Erythroblast (primary cell): ENCODE results near the gene HLCS.

Source experiments
- DNase-seq, 2 experiments: peaks; one replicate each; lab custom pipeline; 2025; lab: John Stamatoyannopoulos, UW
- GATA1 ChIP-seq: IDR thresholded peaks from 2 replicates; pipeline ENCODE4 v1.6.1; 2011; ENCODE audit warnings: low read depth, mild to moderate bottlenecking, control low read depth, low read length, moderate library complexity
- POLR2A ChIP-seq: IDR thresholded peaks from 2 replicates; pipeline ENCODE4 v1.6.1; 2011; ENCODE audit warnings: mild to moderate bottlenecking, low read length

Gene HLCS

DNA sequence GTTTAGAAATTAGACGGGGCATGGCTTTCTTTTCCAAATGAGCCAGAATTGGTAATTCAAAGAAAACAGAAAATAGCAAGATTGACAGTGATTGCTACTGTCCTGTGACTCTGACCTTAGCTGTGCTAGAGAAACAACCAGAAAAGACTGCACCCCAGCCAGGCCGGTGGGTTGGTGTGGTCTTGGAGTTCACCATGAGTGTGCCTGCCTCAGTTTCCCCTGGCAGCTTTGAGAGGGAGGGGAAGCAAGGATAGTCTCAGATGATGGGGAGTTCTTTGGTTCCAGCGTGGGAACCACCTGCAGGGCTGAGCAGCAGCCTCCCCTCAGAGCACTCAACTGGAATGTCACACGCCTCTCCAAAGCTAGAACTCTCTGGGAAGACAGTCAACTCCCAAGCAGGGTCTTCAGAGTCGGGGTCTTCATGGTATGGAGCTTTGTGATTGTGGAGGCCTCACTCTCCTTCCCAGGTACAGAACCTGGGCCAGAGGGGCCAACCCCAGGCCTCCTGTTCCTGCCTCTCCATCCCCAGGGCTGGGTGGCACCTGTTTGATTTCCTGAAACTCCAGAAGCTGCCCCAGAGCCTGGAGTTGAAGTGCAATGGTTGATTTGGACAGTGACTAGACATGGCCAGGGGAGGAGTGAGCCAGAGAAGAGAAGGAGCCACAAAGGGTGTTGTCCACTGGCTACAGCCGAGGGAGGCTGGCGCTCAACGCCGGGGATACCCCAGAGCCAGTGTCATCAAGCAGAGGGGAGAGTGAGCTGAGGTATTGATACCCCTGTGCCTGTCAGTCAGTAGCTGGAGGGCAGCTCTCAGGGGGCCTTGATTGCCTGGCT is 231.9 kb downstream of the HLCS start:
- no peak for DNase-seq
- no peak for TF ChIP-seq POLR2A
- TF ChIP-seq GATA1: no peak

DNA sequence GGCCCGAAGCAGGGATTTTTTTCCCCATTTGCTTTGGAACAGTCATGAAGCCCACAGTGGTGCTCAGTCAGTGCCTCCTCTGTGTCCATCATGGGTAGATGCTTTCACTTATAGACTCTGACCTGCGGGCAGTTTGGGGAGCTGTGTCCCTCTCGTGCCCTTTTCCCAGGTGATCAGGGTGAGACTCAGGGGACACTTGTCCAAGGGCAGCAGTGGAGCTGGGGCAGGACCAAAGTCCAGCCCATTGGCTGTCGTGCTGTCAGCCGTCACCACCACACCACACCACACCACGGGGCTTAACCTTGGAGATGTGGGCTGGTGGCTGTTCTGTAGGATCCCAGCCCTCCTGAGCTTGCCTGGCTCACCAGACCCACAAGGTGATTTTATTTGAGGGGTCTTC is 232.6 kb downstream of the HLCS start:
- no peak for DNase-seq
- TF ChIP-seq POLR2A: no peak
- TF ChIP-seq GATA1: no peak

DNA sequence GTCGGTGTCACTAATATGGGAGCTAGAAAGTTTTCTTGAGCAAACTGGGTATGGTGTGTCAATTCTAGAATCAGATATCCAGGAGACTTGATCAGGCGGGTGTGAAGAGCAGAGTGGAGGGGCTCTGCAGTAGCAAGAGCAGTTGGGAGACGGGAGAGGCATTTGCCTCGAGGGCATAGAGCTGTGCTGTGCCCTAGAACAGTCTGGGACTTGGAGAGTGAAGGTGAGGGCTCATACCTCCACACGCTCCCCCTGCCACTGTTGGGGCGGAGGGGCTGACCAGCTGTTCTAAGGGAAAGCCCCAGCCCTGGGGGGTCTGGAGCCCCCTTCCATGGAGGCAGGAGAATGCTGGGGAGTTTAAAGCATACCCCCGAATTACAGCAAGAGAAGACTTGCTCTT is 233.7 kb downstream of the HLCS start:
- TF ChIP-seq POLR2A: no peak
- TF ChIP-seq GATA1: no peak
- no peak for DNase-seq

DNA sequence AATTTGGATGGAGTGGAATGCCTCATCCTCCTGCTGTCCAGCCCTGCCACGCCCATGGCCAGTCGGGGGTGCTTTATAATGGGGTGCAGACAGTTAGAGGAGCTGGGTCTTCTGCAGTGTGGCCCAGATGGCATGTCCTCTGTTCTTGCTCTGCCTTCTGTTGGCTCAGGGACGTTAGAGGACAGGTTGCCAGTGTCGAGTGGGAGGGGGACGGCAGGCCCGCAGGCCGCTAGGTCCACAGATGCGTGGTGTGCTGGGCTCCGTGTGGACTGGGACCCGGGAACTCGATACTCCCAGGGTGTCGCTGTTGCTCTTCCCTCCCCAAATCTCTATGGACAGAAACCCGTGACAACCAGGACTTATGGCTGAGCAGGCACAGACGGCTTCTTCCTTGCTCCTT is 234.3 kb downstream of the HLCS start:
- DNase-seq: no peak
- TF ChIP-seq POLR2A (no peak), GATA1 (no peak)

DNA sequence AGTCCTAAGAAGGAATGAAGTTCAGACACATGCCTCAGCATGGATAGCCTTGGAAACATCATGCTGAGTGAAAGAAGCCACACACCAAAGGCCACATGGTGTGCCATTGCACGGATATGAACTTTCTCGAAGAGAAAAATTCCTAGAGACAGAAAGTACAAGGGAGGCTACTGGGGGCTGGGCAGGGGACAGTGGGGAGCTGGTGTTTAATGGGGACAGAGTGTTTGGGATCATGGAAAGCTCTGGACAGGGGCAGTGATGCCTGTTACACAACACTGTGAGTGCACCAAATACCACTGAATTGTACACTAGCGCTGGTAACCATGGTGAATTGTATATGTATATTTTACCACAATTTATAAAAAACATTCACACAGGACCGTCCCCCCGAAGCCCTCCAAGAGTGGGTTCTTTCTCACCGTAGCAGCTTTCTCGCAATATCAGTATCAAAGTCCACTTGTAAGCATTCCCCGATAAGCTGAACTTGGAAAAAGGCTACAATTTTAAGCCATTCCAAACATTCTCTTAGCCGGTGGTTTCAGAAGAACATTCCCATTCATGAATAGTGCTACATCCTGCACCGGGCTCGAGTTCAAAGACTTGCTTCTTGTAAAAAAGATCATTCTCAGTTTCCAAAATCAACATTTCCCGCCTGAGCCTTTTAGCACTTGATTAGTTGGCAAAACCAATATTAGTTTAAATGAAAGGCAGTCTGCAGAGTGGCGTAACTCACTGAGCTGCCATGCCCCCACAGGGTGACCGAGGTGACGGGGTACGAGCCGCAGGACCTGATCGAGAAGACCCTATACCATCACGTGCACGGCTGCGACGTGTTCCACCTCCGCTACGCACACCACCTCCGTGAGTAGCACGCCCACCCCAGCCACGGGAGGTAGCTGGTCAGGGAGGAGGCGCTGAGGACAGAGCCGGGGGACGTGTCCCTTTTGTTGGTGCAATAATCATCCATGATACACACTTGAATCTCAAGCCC is 235.9 kb downstream of the HLCS start:
- DNase-seq: no peak
- TF ChIP-seq POLR2A: no peak
- TF ChIP-seq GATA1: no peak

DNA sequence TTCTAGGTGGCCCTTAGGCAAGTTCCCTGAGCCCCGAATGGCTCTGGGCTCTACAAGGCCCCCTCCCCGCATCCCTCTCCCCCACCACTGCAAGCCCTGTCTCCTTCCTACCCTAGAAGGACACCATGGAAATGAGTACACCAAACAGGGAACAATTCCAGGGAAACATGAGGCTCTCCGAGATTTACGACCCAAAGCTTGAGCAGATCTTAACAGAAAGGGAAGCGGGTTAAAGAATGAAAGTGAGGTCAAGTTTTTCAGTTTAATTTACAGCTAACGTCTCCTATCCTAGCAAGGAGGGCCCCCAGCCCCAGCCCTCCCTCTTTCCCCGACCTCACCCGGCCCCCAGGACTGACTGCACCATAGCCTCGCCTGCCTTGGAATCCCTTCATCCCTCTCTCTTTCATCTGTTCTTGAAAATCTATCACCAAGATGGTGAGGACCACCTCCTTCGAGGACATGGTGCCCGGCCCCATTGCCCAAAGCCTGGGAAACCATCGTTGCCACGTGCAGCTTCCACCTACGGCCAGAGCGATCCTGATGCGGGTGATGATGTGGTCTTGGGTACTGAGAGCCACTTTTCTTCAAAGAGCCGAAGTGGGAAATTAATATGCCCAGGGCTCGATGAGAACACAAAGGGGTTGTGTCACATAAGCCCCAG is 237.0 kb downstream of the HLCS start:
- no peak for DNase-seq
- TF ChIP-seq GATA1: no peak
- TF ChIP-seq POLR2A: no peak

DNA sequence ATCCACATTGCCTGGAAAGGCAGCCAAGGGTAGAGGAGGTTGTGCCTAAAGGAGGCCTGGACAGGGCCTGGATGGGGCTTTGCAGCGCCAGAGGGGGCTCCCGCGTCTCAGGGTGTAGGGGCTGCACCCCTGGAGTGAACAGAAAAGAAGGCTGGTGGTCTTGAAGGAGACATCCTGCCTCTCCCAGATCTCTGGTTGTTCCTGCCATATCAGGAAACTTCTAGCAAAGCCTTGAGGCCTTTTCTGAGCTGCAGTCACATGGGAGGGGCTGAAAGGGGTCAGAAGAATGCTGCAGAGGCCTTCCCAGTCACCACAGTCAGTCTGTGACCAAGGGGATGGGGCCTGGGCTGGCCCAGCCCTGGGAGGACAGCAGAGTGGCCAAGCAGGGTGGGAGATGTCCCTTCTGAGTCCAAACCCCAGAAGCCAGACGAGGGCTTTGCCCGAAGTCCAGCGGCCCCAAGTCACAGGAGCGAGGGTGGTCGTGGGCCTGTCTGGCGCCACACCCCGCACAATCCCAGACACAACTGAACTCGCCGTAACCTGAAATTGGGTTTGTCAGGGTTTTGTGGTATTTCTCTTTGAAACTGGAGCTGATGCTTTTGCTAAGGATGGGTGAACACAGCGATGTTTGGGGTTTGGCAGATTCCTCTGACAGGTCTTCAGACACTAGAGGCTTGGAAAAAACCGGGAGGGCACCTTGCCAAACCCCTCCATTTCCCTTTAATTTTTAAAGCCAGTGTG is 237.9 kb downstream of the HLCS start:
- TF ChIP-seq POLR2A (no peak), GATA1 (no peak)
- no peak for DNase-seq

DNA sequence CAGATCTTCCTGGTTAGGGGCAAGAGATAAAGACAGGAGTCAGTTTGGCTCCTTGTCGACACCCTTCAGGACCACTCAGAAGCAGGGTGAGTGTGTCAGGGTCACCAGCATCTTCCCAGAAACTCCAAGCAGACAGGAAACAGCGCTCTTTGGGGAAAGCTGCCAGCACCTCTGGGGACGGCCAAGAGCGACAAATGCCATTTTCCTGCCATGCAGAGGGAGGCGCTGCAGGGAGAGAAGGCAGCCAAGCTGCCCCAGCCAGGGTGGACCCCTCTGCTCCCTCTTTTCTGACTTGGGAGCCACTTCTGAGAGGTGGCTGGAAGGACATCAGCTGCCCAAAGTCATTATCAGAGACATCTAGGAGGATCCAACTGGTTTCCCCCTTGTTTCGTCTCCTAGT is 238.6 kb downstream of the HLCS start:
- no peak for TF ChIP-seq POLR2A
- TF ChIP-seq GATA1: no peak
- DNase-seq: no peak

DNA sequence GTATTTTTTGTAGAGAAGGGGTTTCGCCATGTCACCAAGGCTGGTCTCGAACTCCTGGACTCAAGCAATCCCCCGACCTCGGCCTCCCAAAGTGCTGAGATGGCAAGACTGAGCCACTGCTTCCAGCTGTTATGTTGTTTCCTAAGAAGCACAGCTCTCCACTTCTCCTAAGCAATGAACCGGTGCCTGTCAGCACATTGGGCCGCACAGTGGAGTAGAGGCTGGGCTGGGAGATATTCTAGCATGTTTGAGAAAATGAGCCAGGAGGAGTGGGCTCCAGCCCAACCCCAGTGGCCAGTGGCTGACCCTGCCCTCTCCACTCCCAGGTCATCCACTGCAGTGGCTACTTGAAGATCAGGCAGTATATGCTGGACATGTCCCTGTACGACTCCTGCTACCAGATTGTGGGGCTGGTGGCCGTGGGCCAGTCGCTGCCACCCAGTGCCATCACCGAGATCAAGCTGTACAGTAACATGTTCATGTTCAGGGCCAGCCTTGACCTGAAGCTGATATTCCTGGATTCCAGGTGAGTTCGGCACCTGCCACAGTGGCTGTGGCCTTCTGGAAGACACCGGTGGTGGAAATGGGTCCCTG is 240.6 kb downstream of the HLCS start:
- no peak for DNase-seq
- TF ChIP-seq GATA1: no peak
- no peak for TF ChIP-seq POLR2A

DNA sequence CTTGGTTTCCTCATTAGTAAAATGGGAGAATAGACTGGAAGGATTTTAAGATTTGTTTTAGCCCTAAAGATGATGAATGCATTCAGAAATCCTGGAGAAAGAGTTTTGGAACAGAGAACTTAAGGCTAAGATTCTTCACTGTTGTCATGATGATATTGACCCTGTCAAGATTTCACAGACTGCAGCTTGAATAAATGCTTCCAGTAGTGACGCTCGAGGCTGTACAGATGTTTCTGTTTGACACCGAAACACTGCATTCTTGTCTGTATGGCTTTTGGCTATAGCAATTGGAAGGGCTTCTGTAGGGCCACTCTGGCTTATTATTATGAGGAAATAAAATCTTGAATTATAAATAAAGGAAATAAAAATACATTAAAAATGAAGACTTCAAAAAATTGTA is 241.8 kb downstream of the HLCS start:
- TF ChIP-seq POLR2A (no peak), GATA1 (no peak)
- no peak for DNase-seq

DNA sequence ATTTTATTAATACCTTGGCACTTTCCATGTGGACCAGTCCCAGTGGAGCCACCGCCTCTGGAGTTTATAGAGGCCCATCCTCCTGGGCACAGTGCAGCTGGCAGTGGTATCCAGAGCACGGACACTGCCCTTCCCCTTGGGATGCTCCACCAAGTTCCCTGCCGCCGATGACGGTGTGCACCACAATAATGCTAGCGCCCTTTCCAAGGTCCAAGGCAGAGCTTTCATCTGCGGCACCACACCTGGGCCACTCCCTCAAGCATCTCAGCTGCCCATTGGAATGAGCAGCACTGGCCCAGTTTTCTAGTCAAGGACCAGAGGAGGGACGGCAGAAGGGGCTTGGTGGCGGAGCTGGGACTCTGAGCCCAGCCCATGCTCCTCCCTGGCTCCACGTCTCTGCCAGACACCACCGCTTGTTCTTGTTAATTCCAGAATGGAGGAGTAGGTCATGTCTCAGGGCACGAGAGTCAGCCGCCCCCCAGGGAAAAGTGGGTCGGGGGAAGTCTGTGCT is 243.0 kb downstream of the HLCS start:
- DNase-seq: no peak
- TF ChIP-seq GATA1 (no peak), POLR2A (no peak)
